Stimulated activated CD8-positive, alpha-beta memory T cell treated with anti-CD3 and anti-CD28 coated beads, Interleukin-4, amount 100 ng/mL, for 24 hours (primary cell): Measurements from ENCODE around the gene TTC28.
"Not testable (repeated sequence)": the region's sequence is repeated elsewhere in the genome, so short reads cannot be mapped to it uniquely, and the experiment has no call there.

Experiments
- DNase-seq: peaks from one replicate; pipeline ENCODE4 v3.0.0-alpha.2; 2020; ENCODE audit warnings: low read depth

TTC28 gene

DNA sequence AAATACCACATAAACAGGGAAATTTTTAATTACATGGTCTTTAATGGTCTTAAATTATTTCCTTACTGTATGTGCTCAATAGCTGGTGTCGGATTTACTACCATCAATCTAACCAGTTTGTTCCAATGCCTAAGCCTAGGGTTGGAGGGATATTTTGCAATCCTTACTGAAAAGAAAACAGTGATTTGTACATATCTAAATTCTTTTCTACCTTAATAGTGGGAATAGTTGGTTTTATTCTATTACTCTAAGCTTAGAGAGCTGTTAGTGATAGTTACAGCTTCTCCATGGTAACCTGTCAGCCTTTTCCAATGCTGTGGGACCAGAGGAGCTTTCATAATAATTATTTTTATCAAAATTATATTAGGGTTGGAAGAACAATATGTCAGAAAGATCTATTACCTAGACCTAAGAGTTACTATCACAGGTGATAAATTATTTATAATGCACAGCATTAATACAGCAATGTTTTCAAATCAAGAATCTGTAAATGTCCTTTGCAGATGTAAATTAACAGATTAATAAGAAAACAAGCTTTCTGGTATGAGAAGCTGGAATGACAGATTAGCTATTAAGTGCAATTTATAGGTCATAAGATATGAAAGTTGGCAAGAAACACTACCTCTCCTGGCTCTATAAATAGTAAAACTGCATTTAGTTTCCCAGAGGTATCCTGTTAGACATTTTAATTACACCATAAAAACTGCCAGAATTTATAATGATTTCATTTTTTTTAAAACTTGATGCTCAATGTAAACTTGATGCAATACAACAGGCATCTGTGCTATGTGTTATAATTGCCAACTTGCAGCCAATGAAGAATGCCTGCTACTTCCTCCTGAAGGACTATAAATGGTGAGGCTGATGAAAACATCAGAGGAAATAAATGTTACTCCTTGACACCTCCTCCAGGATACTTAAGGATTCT is 498.6 kb downstream of the TTC28 start:
- no peak for DNase-seq

GRCh38 chr22:28179392-28179791 is 500.2 kb downstream of the TTC28 start:
- DNase-seq: no peak

- no peak for DNase-seq
Observed at GRCh38 chr22:28175730-28176492, 503.7 kb downstream of the TTC28 start.

- DNase-seq: no peak
Observed at GRCh38 chr22:28174509-28174908, 505.1 kb downstream of the TTC28 start.

DNA sequence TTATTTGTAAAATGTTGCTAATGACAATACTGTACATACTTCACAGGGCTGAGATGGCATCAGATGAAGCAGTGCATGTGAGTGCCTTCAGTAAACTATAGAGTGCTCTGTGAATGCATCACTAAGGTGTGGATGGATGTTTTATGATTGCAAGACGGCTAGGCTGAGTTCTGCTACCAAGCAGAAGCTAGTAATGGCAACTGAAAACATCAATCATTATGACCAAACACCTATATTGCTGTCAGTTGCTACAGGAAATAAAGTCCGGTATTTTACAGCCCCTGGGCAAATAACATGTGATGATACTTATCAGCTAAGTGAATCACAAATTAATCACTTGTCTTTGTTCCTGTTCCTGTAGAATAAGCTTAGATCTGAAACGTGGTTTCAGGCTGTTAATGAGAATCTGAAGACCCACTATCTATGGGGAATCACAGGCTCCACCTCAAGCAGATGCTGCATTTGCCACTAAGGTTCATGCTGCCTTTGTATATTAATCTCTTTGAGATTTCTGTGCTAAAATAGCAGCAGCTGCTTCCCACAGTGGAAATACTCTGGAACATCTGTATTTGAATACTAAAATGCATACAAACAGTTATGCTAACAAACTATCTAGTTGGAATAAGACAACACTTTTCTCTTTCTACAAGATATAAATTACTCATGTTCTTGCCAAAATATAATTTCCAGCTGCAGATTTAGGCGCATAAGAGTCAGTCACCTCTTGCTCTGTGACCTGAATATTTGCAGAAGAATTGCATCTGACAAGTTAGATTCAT is 506.6 kb downstream of the TTC28 start:
- DNase-seq: no peak

DNA sequence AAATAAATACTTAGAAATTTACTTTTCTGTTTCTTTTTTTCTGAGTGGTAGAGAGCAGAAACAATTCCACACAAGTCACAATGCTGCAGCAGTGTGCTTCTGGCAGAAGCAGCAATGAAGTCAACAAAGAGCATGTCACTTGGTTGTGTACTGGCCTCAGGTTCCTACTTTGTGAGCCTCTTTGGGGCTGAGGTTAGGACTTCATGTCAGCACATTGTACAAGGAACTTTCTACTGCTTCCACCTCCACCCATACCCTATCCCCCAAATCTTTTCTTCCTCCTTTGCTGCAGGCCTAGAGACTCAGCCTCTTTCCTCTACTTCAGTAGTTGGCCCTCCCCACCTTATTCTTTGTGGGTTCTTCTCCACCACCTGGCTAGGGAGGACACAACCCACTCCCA is 507.9 kb downstream of the TTC28 start:
- no peak for DNase-seq

DNA sequence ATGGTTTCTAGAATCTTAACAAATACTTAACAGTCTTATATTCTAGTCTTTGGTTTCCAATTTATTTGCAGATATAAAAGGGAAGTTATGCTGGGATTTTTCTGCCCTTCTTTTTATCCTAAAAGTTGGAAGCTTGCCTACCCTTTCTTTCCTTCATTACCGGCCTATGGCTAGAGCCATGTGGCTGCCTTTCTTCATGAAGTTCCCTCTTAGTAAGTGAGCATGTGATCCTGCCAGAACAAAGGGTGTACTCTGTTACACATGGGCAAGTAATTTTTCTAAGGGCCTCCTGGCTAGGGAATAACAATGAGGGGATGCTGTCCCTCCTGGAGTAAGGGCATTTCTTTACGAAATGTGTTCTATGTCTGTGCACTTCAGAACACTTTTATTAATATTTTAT is 508.5 kb downstream of the TTC28 start:
- DNase-seq: no peak

GRCh38 chr22:28169314-28169713 is 510.3 kb downstream of the TTC28 start:
- DNase-seq: not testable (repeated sequence)

GRCh38 chr22:28155808-28156207 is 523.8 kb downstream of the TTC28 start:
- no peak for DNase-seq

DNA sequence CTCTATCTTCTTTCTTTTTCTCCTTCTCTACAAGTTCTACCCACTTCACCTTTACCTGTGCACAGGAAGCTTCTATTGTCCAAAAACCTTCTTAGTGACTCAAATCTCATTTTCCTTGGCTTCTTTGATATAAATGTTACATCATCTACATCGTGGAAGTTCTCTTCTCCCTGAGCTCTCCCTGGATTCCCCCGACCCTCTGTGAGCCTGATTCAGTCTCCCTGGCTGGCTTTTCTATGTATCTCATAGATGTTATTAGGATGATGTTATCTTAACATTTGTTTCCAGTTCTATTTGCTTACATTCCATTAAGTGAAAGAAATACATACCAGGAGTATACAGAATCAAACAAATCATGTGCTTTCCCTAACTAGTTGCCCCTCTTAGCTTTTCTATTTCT is 524.8 kb downstream of the TTC28 start:
- no peak for DNase-seq

GRCh38 chr22:28151151-28151816 is 528.4 kb downstream of the TTC28 start:
- DNase-seq: no peak

- no peak for DNase-seq
Observed at GRCh38 chr22:28148816-28149465, 530.7 kb downstream of the TTC28 start.

DNA sequence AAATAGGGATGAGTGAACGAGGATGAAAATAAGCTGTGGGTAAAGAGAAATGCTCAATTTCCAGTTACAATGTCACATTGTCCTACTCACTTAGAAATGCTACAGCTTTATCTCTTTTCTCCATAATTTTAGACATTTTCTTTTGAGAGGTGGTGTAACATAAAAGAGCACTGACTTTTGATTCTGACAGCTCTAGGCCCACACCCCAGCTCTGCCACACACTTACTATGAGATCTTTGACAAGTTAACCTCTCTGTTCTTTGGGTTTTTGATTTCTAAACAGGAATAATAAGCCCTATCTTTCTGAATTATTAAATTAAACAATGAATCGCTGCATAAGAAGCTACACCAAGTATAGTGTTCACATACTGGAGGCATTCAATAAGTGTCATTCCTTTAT is 532.2 kb downstream of the TTC28 start:
- DNase-seq: no peak

DNA sequence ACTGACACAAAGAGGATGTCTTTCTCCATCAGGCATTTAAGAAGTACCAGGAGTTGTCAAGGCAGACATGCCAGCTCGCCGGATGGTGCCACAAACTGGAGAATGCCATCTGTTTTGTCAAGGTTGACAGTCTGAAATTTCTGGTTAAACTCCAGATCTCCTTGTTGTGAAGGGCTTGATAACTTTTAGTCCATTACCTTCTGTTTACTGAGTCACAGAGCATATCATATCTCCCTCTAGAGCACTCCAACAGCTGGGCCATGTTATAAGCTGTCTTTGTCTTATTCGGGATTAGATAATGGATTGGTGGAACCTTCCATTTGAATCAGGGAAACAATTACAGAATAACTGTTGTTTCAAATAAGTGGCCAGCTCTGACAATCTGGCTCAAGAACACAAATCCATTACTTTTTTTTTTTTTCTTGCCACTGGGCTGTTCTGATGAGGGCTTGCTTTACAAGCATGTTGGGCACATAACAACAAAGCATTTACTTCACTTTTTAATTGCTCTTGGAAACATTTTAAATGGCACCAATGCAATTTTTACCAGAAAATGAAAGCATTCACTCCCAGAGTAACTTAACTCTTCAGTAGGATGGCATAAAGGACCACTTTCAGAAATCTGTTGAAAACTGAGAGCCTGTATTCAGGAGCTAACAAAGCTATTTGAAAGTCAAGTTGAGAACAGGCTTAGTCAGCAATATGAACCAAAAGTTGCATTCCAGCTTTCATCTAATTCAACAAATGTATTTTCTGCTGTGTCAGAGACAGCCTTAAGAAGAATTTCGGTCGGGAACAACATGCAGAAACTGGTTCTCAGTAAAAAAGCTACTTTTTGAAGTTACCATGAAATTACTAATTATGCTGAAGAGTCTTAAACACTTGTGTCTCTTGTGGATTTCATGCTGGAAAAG is 533.0 kb downstream of the TTC28 start:
- no peak for DNase-seq

- DNase-seq: no peak
Observed at GRCh38 chr22:28143961-28144745, 535.5 kb downstream of the TTC28 start.

DNA sequence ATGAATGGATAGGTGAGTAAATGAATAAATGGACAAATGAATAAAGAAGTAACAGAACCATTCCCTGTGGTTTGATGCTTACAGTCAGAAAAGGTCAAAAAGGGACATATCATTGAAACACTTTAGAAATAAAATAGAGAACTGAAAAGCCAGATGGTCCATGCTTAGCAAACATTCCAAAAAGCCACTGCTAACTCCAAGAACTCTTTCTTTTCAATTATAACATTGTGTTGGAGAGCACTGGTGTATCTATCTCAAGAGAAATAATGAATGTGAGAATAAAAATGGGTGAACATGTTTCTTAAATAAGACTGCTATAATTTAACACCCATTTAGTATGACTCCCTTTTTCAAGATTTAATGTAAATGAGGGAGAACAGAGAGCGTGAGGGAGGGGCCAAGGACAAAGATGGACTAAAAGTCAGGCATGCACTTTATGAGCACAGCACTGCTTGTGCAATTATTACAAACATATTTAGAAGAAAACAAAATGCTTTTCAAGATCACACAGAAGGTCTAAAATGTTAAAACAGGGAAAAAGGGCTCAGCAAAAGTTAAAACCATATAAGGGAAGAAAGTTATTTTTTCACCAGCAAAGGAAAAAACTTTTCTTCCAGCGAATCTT is 536.3 kb downstream of the TTC28 start:
- DNase-seq: no peak

- DNase-seq: no peak
Observed at GRCh38 chr22:28142361-28142961, 537.2 kb downstream of the TTC28 start.

DNA sequence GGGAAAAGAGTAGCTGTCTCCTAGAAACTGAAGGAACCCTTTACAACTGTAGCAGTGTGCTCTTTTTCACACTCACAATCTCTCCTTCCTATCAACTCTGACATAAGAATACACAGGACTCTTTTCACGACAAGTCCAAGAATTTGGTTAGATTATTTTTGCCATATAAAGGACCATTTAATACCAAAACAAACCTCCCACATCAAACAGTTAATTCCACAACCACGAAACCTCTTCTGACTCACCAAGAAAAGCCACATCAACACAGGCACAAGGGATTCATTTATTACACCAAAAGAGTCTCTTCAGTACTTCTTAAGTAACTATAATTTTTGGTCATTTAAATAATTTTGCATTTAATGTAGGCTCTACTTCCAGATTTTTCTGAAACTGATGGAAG is 538.0 kb downstream of the TTC28 start:
- no peak for DNase-seq

DNA sequence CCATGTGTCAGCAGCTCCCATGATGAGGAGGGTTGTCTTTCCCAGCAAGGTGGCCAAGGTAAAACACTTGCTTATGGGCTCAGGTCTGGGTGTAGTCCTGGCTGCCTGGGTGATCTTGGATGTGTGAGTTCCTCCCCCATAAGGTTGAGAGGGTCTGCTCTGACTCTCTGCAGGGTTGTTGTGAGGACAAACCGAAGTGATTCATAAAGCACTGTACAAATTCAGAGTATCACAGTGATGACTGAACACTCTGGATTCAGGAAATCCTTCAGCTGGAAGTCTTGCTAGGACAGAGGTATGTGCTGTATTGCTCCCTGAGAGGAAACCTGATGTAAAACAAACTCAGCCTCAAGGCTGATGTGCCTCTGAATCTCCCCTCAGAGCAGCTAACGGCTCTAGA is 539.7 kb downstream of the TTC28 start:
- DNase-seq: no peak
